Neural progenitor cell (in vitro differentiated cells): ENCODE measurements around the gene FKBP6.

Experiments used
- EZH2 ChIP-seq: fragments of 200-600 bp; sonication (generic); IDR thresholded peaks from 2 replicates; pipeline ENCODE4 v1.6.1; 2017; ENCODE audit warnings: antibody characterized with exemption, mild to moderate bottlenecking, moderate library complexity
- TF ChIP-seq, protein P1 (sequence below): fragments of 200-600 bp; sonication (generic); IDR thresholded peaks from 2 replicates; pipeline ENCODE4 v1.5.1; 2017; ENCODE audit warnings: antibody characterized with exemption, mild to moderate bottlenecking

DNA sequence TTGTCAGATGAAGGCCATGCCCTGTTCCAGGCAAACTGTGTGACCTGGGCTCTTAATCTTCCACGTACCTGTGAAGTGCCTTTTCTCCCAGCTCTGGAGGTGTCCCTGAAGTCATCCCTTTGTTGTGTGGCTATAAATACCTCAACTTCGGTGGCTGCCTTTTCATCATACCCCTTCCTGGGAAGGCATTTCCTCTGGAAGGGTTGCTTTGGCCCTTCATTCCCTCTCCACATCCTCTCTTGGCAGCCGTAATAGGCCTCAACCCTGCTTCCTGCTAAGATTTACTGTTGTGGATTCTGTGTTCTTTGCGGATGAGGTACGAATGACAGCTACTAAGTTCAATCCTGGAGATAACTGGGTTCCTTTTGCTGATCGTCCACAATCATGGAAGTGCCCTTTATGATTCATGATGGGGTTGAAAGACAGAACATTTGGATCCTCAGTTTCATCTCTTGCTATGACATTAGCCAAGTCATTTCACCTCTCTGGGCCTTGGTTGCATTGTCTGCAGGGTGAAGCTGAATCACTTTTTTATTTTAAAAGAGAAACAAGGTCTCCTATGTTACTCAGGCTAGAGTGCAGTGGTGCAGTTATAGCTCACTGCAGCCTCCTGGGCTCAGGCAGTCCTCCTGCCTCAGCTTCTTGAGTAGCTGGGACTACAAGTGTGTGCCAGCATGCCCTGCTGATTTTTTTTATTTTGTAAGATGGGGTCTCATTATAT is 23.6 kb downstream of the FKBP6 start:
- TF ChIP-seq, protein P1, sequence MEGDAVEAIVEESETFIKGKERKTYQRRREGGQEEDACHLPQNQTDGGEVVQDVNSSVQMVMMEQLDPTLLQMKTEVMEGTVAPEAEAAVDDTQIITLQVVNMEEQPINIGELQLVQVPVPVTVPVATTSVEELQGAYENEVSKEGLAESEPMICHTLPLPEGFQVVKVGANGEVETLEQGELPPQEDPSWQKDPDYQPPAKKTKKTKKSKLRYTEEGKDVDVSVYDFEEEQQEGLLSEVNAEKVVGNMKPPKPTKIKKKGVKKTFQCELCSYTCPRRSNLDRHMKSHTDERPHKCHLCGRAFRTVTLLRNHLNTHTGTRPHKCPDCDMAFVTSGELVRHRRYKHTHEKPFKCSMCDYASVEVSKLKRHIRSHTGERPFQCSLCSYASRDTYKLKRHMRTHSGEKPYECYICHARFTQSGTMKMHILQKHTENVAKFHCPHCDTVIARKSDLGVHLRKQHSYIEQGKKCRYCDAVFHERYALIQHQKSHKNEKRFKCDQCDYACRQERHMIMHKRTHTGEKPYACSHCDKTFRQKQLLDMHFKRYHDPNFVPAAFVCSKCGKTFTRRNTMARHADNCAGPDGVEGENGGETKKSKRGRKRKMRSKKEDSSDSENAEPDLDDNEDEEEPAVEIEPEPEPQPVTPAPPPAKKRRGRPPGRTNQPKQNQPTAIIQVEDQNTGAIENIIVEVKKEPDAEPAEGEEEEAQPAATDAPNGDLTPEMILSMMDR: no peak
- TF ChIP-seq EZH2: no peak
